SK-N-SH (cell line): ENCODE results near the gene ASS1. TPM values are rescaled to one million over a fixed set of nuclear protein-coding genes. Genes with fewer than 3 reads are reported as not detected.

Source experiments
- CTCF ChIA-PET: fragments of 300-600, 350-600 bp; formaldehyde crosslinking; extraction: SDS; loops from one replicate; lab custom pipeline; 2021; lab: Yijun Ruan, JAX
- POLR2A ChIA-PET: fragments of 350-600 bp; sonication (Branson Sonifier 250); formaldehyde crosslinking; extraction: SDS; loops from one replicate; lab custom pipeline; 2020; ENCODE audit warnings: antibody characterized with exemption, inconsistent platforms; lab: Yijun Ruan, JAX
- DNase-seq: peaks from one replicate; pipeline ENCODE4 v3.0.0; 2012
- H2AFZ ChIP-seq: fragments of 200-600 bp; sonication (generic); 2 replicates; pipeline ENCODE4 v1.8.1; 2016; ENCODE audit warnings: antibody characterized with exemption, mild to moderate bottlenecking, low read depth
- H3F3A ChIP-seq: fragments of 200-600 bp; sonication (generic); replicated peaks from 2 replicates; pipeline ENCODE3; 2016; ENCODE audit warnings: antibody characterized with exemption, mild to moderate bottlenecking; ENCODE audit not compliant: insufficient read depth
- H3K27ac ChIP-seq, 2 experiments: fragments of 200-500 bp in 1 of 2; fragments of 200-600 bp in 1 of 2; sonication (Bioruptor generic) in 1 of 2; sonication (generic), shearing (Covaris generic) in 1 of 2; 2 replicates each; pipeline versions ENCODE4 v1.5.1 to v1.6.1; 2014 to 2016; ENCODE audit warnings: low read depth in 2 of 2, inconsistent platforms in 1 of 2, low read length in 1 of 2, mild to moderate bottlenecking in 1 of 2, mixed read lengths in 1 of 2
- H3K27me3 ChIP-seq: fragments of 200-600 bp; sonication (generic), shearing (Covaris generic); 2 replicates; pipeline ENCODE4 v1.6.1; 2016; ENCODE audit warnings: mixed run types; ENCODE audit not compliant: insufficient read depth
- H3K36me3 ChIP-seq, 2 experiments: fragments of 200-500 bp in 1 of 2; fragments of 200-600 bp in 1 of 2; sonication (Bioruptor generic) in 1 of 2; sonication (generic) in 1 of 2; replicated peaks in 1 of 2; 2 replicates each; pipeline versions ENCODE3 to v1.5.1; 2014 to 2016; ENCODE audit warnings: low read length in 1 of 2, mild to moderate bottlenecking in 1 of 2; ENCODE audit not compliant: insufficient read depth in 2 of 2, control insufficient read depth in 1 of 2
- H3K4me1 ChIP-seq, 2 experiments: fragments of 200-500 bp in 1 of 2; fragments of 200-600 bp in 1 of 2; sonication (Bioruptor generic) in 1 of 2; sonication (generic), shearing (Covaris generic) in 1 of 2; 2 replicates each; pipeline versions ENCODE4 v1.5.1 to v1.6.1; 2014 to 2016; ENCODE audit warnings: low read depth in 1 of 2, low read length in 1 of 2, mixed run types in 1 of 2; ENCODE audit not compliant: insufficient read depth in 2 of 2, control insufficient read depth in 1 of 2
- H3K4me2 ChIP-seq: fragments of 200-600 bp; sonication (generic), shearing (Covaris generic); 2 replicates; pipeline ENCODE4 v1.6.1; 2017; ENCODE audit warnings: mixed run types
- H3K4me3 ChIP-seq, 2 experiments: fragments of 200-500 bp in 1 of 2; fragments of 200-600 bp in 1 of 2; sonication (Bioruptor generic) in 1 of 2; sonication (generic), shearing (Covaris generic) in 1 of 2; 2 replicates each; pipeline versions ENCODE4 v1.5.1 to v1.8.1; 2014 to 2016; ENCODE audit warnings: low read depth in 2 of 2, inconsistent platforms in 1 of 2, low read length in 1 of 2, mild to moderate bottlenecking in 1 of 2, mixed read lengths in 1 of 2, moderate library complexity in 1 of 2
- H3K79me2 ChIP-seq: fragments of 200-600 bp; sonication (generic); 2 replicates; pipeline ENCODE4 v1.8.1; 2017; ENCODE audit warnings: mild to moderate bottlenecking; ENCODE audit not compliant: insufficient read depth
- H3K9ac ChIP-seq: fragments of 200-600 bp; sonication (generic); 2 replicates; pipeline ENCODE4 v1.6.1; 2017; ENCODE audit warnings: mixed run types
- H3K9me2 ChIP-seq: fragments of 200-600 bp; sonication (generic); 2 replicates; pipeline ENCODE4 v1.6.1; 2017; ENCODE audit warnings: mixed run types
- H3K9me3 ChIP-seq: fragments of 200-600 bp; sonication (generic); 2 replicates; pipeline ENCODE4 v1.6.1; 2017; ENCODE audit warnings: mixed run types, mild to moderate bottlenecking, moderate library complexity
- H4K20me1 ChIP-seq: fragments of 200-600 bp; sonication (generic); 2 replicates; pipeline ENCODE4 v1.6.1; 2017; ENCODE audit warnings: mild to moderate bottlenecking, mixed run types; ENCODE audit not compliant: insufficient read depth
- CHD2 ChIP-seq: fragments of 150-350 bp; IDR thresholded peaks from 2 replicates; pipeline ENCODE4 v1.6.1; 2018; ENCODE audit warnings: low read length; ENCODE audit not compliant: partially characterized antibody
- EZH2phosphoT487 ChIP-seq: fragments of 200-600 bp; sonication (generic); IDR thresholded peaks from 2 replicates; pipeline ENCODE4 v1.6.1; 2017; ENCODE audit warnings: low read depth, mixed run types, mild to moderate bottlenecking, antibody characterized with exemption, moderate library complexity, borderline replicate concordance
- FOXJ3 ChIP-seq: sonication (generic); formaldehyde crosslinking; IDR thresholded peaks from 2 replicates; pipeline ENCODE4 v1.5.1; 2020; ENCODE audit warnings: mild to moderate bottlenecking, missing genetic modification reagents
- GATA2 ChIP-seq: sonication (generic); formaldehyde crosslinking; IDR thresholded peaks from 2 replicates; pipeline ENCODE4 v1.5.0; 2020; ENCODE audit warnings: mild to moderate bottlenecking, missing genetic modification reagents
- RAD21 ChIP-seq: IDR thresholded peaks from 2 replicates; pipeline ENCODE4 v1.6.1; 2012; ENCODE audit warnings: mild to moderate bottlenecking, low read length
- RCOR1 ChIP-seq: fragments of 150-350 bp; IDR thresholded peaks from 2 replicates; pipeline ENCODE4 v1.6.1; 2017; ENCODE audit warnings: antibody characterized with exemption, low read length
- SMC3 ChIP-seq: IDR thresholded peaks from 2 replicates; pipeline ENCODE4 v1.6.1; 2012; ENCODE audit warnings: low read depth, low read length, improper control_type of control experiment
- TEAD4 ChIP-seq: IDR thresholded peaks from 2 replicates; pipeline ENCODE4 v1.4.0; 2012; ENCODE audit warnings: mild to moderate bottlenecking, borderline replicate concordance; ENCODE audit not compliant: insufficient read depth
- YY1 ChIP-seq: IDR thresholded peaks from 2 replicates; pipeline ENCODE4 v1.4.0; 2012; ENCODE audit warnings: low read depth, mild to moderate bottlenecking
- WGBS: methylation state at CpG from one replicate; pipeline ENCODE4 v1.1.6; 2017; ENCODE audit warnings: low lambda C conversion rate; 5-methylcytosine and 5-hydroxymethylcytosine counted together
- polyA plus RNA-seq, 3 experiments: library from polyadenylated mRNA; depleted of rRNA; stranded (reverse); fragments of >200 nt; gene quantifications; 2 replicates each; pipeline ENCODE4 v1.2.3, GENCODE V29; 2012
- TF ChIP-seq, protein P1 (sequence below): IDR thresholded peaks from 2 replicates; pipeline ENCODE4 v1.4.0; 2012; ENCODE audit warnings: low read depth, borderline replicate concordance
- TF ChIP-seq, protein P2 (sequence below): IDR thresholded peaks from 2 replicates; pipeline ENCODE4 v1.6.1; 2012; ENCODE audit warnings: mild to moderate bottlenecking, low read depth, low read length, moderate library complexity

Gene ASS1
- polyA plus RNA-seq, 1 of the 3 experiments (the other 2 are of a cell fraction), result 0.59 TPM

GRCh38 chr9:130542038-130542437, 97.3 kb downstream of the ASS1 start:
- DNase-seq, result no peak
- Histone ChIP-seq H4K20me1 (no peaks in the 10 kb centered on the region), H3K9ac (no peak overlapping the region), H3F3A (no peaks in the 10 kb centered on the region), H3K4me1 (peaks cover 0 to 5% of the 10 kb centered on the region in 2 experiments; a peak in 1 of 4 replicates), H3K27me3 (no peaks in the 10 kb centered on the region), H2AFZ (no peak overlapping the region), H3K27ac (no peak overlapping the region), H3K4me2 (no peak overlapping the region), H3K9me2 (no peaks in the 10 kb centered on the region), H3K36me3 (no peaks in the 10 kb centered on the region), H3K9me3 (no peaks in the 10 kb centered on the region), H3K79me2 (no peaks in the 10 kb centered on the region), H3K4me3 (no peak overlapping the region)
- TF ChIP-seq, protein P1, sequence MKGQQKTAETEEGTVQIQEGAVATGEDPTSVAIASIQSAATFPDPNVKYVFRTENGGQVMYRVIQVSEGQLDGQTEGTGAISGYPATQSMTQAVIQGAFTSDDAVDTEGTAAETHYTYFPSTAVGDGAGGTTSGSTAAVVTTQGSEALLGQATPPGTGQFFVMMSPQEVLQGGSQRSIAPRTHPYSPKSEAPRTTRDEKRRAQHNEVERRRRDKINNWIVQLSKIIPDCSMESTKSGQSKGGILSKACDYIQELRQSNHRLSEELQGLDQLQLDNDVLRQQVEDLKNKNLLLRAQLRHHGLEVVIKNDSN, result no peak
- TF ChIP-seq SMC3, result no peak
- TF ChIP-seq, protein P2, sequence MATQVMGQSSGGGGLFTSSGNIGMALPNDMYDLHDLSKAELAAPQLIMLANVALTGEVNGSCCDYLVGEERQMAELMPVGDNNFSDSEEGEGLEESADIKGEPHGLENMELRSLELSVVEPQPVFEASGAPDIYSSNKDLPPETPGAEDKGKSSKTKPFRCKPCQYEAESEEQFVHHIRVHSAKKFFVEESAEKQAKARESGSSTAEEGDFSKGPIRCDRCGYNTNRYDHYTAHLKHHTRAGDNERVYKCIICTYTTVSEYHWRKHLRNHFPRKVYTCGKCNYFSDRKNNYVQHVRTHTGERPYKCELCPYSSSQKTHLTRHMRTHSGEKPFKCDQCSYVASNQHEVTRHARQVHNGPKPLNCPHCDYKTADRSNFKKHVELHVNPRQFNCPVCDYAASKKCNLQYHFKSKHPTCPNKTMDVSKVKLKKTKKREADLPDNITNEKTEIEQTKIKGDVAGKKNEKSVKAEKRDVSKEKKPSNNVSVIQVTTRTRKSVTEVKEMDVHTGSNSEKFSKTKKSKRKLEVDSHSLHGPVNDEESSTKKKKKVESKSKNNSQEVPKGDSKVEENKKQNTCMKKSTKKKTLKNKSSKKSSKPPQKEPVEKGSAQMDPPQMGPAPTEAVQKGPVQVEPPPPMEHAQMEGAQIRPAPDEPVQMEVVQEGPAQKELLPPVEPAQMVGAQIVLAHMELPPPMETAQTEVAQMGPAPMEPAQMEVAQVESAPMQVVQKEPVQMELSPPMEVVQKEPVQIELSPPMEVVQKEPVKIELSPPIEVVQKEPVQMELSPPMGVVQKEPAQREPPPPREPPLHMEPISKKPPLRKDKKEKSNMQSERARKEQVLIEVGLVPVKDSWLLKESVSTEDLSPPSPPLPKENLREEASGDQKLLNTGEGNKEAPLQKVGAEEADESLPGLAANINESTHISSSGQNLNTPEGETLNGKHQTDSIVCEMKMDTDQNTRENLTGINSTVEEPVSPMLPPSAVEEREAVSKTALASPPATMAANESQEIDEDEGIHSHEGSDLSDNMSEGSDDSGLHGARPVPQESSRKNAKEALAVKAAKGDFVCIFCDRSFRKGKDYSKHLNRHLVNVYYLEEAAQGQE, result no peak
- TF ChIP-seq CHD2, result no peak
- TF ChIP-seq YY1, result no peak
- POLR2A ChIA-PET, result no interaction called here
- CTCF ChIA-PET, result no interaction called here
- WGBS, result 75% methylated on average over 5 of the region's 5 CpGs

GRCh38 chr9:130542457-130543228, 97.9 kb downstream of the ASS1 start:
- Histone ChIP-seq H3K4me1 (peaks cover 0 to under 1% of the 10 kb centered on the region in 2 experiments; a peak in 1 of 4 replicates), H3K27ac (no peak overlapping the region), H3K27me3 (0 out of 2 replicates have a peak, but pooled peaks cover 6% of the 10 kb centered on the region), H3F3A (no peaks in the 10 kb centered on the region), H3K9ac (no peak overlapping the region), H3K9me2 (no peaks in the 10 kb centered on the region), H2AFZ (no peak overlapping the region), H3K4me2 (no peak overlapping the region), H3K36me3 (no peaks in the 10 kb centered on the region), H4K20me1 (no peaks in the 10 kb centered on the region), H3K9me3 (no peaks in the 10 kb centered on the region), H3K4me3 (no peak overlapping the region), H3K79me2 (no peaks in the 10 kb centered on the region)
- CTCF ChIA-PET, result no interaction called here
- POLR2A ChIA-PET, result no interaction called here
- TF ChIP-seq TEAD4 (no peak), RCOR1 (no peak), EZH2phosphoT487 (no peak), RAD21 (no peak), FOXJ3 (CRISPR knock-in tag) (no peak), GATA2 (CRISPR knock-in tag) (no peak)
- TF ChIP-seq, protein P2, result no peak
- no peak for DNase-seq
- 63% methylated on average over 7 of the region's 7 CpGs for WGBS
